Measurements from ENCODE around the gene EXOC6B. TPM values are rescaled to one million over a fixed set of nuclear protein-coding genes. Genes with fewer than 3 reads are reported as not detected.

Gene EXOC6B
- total RNA-seq, 1 donor from 2014 or later: 104 TPM

DNA sequence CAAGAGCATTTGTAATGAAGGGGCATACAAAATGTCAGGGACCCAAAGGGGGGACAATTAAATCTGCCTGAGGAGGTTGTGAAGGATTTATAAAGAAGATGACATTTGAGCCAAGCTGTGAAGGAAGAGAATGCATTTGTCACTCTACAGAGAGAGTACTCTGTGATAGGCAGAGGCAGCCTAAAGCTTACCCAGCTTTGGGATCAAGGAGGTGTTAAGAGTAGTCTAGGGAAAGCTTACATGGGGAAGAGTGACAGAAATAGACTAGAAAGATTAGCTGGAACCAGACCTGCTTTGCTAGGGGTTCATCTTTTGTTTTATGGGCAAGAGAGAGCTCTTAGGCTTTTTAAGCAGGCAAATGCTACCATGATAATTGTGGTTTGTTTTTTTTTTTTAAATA, 509.1 kb downstream of the EXOC6B start:
- Mint-ChIP-seq H3K9me3 (peaks cover 9% of the 10 kb centered on the region), H3K36me3 (peaks cover 12% of the 10 kb centered on the region), H3K4me3 (no peak overlapping the region), H3K4me1 (peaks cover 42% of the 10 kb centered on the region), H3K27me3 (ENCODE audit: low read depth) (no peaks in the 10 kb centered on the region), H3K27ac (peak overlapping the region; percentile 82)
- TF ChIP-seq, protein P1, sequence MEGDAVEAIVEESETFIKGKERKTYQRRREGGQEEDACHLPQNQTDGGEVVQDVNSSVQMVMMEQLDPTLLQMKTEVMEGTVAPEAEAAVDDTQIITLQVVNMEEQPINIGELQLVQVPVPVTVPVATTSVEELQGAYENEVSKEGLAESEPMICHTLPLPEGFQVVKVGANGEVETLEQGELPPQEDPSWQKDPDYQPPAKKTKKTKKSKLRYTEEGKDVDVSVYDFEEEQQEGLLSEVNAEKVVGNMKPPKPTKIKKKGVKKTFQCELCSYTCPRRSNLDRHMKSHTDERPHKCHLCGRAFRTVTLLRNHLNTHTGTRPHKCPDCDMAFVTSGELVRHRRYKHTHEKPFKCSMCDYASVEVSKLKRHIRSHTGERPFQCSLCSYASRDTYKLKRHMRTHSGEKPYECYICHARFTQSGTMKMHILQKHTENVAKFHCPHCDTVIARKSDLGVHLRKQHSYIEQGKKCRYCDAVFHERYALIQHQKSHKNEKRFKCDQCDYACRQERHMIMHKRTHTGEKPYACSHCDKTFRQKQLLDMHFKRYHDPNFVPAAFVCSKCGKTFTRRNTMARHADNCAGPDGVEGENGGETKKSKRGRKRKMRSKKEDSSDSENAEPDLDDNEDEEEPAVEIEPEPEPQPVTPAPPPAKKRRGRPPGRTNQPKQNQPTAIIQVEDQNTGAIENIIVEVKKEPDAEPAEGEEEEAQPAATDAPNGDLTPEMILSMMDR (IDR thresholded peaks at IDR 0.05; ENCODE audit: unreplicated experiment): no peak
- DNase-seq (ENCODE audit: low spot score in 2 of 2, unreplicated experiment in 2 of 2): no peak

DNA sequence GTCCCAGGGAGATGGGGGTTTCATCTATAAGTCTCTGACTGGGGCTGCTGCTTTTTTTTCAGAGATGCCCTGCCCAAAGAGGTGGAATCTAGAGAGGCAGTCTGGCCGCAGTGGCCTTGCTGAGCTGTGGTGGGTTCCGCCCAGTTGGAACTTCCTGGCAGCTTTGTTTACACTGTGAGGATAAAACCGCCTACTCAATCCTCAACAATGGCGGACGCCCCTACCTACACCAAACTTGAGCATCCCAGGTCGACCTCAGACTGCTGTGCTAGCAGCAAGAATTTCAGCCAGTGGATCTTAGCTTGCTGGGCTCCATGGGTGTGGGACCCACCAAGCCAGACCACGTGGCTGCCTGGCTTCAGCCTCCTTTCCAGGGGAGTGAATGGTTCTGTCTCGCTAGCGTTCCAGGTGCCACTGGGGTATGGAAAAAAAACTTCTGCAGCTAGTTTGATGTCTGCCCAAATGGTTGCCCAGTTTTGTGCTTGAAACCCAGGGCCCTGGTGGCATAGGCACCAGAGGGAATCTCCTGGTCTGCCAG, 525.6 kb downstream of the EXOC6B start:
- H3K27me3 Mint-ChIP-seq (ENCODE audit: low read depth): no peaks in the 10 kb centered on the region
- no peak for DNase-seq (ENCODE audit: low spot score in 2 of 2, unreplicated experiment in 2 of 2)
- peaks cover 8% of the 10 kb centered on the region for H3K4me1 Mint-ChIP-seq
- peaks cover 46% of the 10 kb centered on the region for H3K9me3 Mint-ChIP-seq
- TF ChIP-seq, protein P1 (IDR thresholded peaks at IDR 0.05; ENCODE audit: unreplicated experiment): no peak
- H3K4me3 Mint-ChIP-seq: no peak overlapping the region
- H3K36me3 Mint-ChIP-seq: peaks cover 52% of the 10 kb centered on the region
- H3K27ac Mint-ChIP-seq: no peak overlapping the region

DNA sequence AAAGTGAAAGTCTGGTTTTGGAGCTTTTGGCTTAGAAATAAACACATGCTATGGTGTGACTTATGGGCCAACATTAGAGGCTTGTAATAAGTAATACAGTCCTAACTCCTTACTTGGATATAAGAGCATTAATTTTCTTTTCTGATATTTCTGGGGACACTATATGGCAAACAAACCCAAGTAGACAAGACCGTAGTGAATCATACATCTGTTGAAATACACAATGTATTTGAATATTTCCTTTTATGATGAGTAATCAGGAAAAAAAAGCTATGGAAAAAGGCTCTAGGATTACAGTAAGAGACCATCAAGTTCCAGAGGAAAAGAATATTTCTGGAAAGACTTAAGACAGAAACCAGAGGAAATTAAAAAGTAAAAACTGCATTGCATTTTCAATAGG, 532.2 kb downstream of the EXOC6B start:
- no peak overlapping the region for H3K4me3 Mint-ChIP-seq
- H3K27me3 Mint-ChIP-seq (ENCODE audit: low read depth): no peaks in the 10 kb centered on the region
- H3K4me1 Mint-ChIP-seq: peaks cover 20% of the 10 kb centered on the region
- peaks cover 19% of the 10 kb centered on the region for H3K36me3 Mint-ChIP-seq
- TF ChIP-seq, protein P1 (IDR thresholded peaks at IDR 0.05; ENCODE audit: unreplicated experiment): no peak
- H3K27ac Mint-ChIP-seq: peak overlapping the region; percentile 65
- peaks cover 18% of the 10 kb centered on the region for H3K9me3 Mint-ChIP-seq
- DNase-seq (ENCODE audit: low spot score in 2 of 2, unreplicated experiment in 2 of 2): no peak

DNA sequence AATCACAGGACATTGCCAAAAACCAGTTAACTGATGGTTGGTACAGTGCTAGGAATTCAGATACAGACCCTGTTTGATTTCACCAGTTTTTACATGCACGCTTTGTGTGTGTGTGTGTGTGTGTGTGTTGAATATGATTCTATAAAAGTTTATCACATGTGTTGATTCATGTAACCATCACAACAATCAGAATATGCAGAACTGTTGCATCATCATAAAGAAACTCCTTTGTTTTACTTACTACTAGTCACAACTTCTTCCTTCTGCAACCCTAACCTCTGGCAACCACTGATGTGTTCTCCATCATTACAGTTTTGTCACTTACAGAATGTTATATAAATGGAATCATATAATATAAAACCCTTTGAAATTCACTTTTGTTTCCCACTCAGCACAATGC, 533.4 kb downstream of the EXOC6B start:
- Mint-ChIP-seq H3K27ac (peak overlapping the region; percentile 93), H3K9me3 (peaks cover 8% of the 10 kb centered on the region), H3K27me3 (ENCODE audit: low read depth) (no peaks in the 10 kb centered on the region), H3K4me1 (peaks cover 20% of the 10 kb centered on the region), H3K4me3 (no peak overlapping the region), H3K36me3 (peaks cover 11% of the 10 kb centered on the region)
- no peak for DNase-seq (ENCODE audit: low spot score in 2 of 2, unreplicated experiment in 2 of 2)
- TF ChIP-seq, protein P1 (IDR thresholded peaks at IDR 0.05; ENCODE audit: unreplicated experiment): no peak

DNA sequence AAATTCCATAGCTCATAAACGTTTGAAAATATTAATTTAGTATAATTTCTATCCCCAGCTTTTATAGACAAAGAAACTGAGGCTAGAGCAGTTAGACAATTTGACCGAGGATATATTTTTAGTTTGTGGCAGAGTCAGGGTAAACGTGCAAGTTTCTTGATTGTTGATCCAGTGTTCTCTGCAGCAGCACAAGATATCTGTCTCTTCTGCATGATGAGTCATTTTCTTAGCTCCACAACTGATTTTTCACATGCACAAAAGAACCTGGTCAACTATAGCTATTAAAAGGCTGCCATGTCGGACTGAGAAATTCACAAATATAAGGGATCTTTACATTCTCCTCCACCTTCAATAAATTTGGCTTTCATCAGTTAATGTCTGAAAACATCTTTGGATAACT, 534.8 kb downstream of the EXOC6B start:
- peak overlapping the region; percentile 93 for H3K27ac Mint-ChIP-seq
- H3K4me3 Mint-ChIP-seq: peak overlapping the region; percentile 3
- H3K9me3 Mint-ChIP-seq: peaks cover 14% of the 10 kb centered on the region
- TF ChIP-seq, protein P1 (IDR thresholded peaks at IDR 0.05; ENCODE audit: unreplicated experiment): no peak
- H3K36me3 Mint-ChIP-seq: peaks cover 14% of the 10 kb centered on the region
- peaks cover 18% of the 10 kb centered on the region for H3K4me1 Mint-ChIP-seq
- no peaks in the 10 kb centered on the region for H3K27me3 Mint-ChIP-seq (ENCODE audit: low read depth)
- no peak for DNase-seq (ENCODE audit: low spot score in 2 of 2, unreplicated experiment in 2 of 2)

DNA sequence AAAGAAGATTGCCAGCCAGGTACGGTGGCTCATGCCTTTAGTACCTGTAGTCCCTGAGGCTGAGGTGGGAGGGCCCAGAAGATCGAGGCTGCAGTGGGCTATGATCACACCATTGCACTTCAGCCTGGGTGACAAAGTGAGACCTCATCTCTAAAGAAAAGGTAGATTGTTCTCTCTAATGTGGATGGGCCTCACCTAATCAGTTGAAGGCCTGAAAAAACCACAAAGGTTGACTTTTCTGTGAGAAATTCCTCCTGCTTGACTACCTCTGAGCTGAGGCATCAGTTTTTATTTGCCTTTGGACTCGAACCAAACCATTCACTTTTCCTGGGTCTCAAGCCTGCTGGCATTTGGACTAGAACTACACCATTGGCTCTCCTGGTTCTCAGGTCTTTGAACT, 536.1 kb downstream of the EXOC6B start:
- peak overlapping the region; percentile 30 for H3K27ac Mint-ChIP-seq
- H3K27me3 Mint-ChIP-seq (ENCODE audit: low read depth): no peaks in the 10 kb centered on the region
- peaks cover 28% of the 10 kb centered on the region for H3K36me3 Mint-ChIP-seq
- peaks cover 27% of the 10 kb centered on the region for H3K9me3 Mint-ChIP-seq
- H3K4me1 Mint-ChIP-seq: peaks cover 18% of the 10 kb centered on the region
- H3K4me3 Mint-ChIP-seq: no peak overlapping the region
- TF ChIP-seq, protein P1 (IDR thresholded peaks at IDR 0.05; ENCODE audit: unreplicated experiment): no peak
- DNase-seq (ENCODE audit: low spot score in 2 of 2, unreplicated experiment in 2 of 2): no peak
